ENCODE results near the gene CD300A.

The CD300A gene

DNA sequence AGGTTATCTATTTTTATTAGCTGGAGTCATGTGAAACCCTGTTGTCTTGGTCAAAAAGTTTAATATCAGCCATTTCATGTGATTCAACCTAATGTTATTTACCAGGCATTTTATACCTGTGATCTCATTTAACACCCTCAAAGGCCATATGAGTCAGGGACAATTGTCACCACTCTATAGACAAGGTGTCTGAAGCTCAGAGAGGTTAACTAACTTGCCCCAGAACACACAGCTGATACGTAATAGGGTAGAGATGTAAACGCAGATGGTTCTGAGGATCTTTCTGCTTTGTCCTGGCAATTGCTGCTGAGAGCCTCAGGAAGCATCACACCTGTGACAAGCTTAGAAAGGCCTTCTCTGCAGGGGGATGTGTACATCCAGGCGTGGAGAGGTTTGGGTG, 4.9 kb downstream of the CD300A start:
- H3K27ac ChIP-seq (ENCODE audit: extremely low read depth, low read depth, low read length) = no peak overlapping the region
- H3K9me3 ChIP-seq (ENCODE audit: control insufficient read depth, insufficient read depth, low read depth, low read length) = no peaks in the 10 kb centered on the region
- ChIA-PET POLR2A (no interaction called here), CTCF (interaction anchor here (0.8 to 1.4 kb wide), 4 partner anchors 14 to 132 kb away, joined by 3 to 10 read pairs (median 6); no protein-coding TSS in a partner anchor)
- no peak overlapping the region for H3K4me3 ChIP-seq (ENCODE audit: low read depth, low read length)
- no peaks in the 10 kb centered on the region for H3K36me3 ChIP-seq (ENCODE audit: control insufficient read depth in 2 of 2, insufficient read depth in 1 of 2, low read length in 2 of 2)
- H3K4me1 ChIP-seq (ENCODE audit: control insufficient read depth, insufficient read depth, low read length) = no peaks in the 10 kb centered on the region
- TF ChIP-seq GLIS1 (tag by site-specific recombination; IDR thresholded peaks at IDR 0.05) = no peak
- TF ChIP-seq ZNF274 (IDR thresholded peaks at IDR 0.05; ENCODE audit: low read length) = no peak
- TF ChIP-seq ZNF274 (tag by site-specific recombination; IDR thresholded peaks at IDR 0.05; ENCODE audit: borderline replicate concordance) = no peak
- TF ChIP-seq, protein P1, sequence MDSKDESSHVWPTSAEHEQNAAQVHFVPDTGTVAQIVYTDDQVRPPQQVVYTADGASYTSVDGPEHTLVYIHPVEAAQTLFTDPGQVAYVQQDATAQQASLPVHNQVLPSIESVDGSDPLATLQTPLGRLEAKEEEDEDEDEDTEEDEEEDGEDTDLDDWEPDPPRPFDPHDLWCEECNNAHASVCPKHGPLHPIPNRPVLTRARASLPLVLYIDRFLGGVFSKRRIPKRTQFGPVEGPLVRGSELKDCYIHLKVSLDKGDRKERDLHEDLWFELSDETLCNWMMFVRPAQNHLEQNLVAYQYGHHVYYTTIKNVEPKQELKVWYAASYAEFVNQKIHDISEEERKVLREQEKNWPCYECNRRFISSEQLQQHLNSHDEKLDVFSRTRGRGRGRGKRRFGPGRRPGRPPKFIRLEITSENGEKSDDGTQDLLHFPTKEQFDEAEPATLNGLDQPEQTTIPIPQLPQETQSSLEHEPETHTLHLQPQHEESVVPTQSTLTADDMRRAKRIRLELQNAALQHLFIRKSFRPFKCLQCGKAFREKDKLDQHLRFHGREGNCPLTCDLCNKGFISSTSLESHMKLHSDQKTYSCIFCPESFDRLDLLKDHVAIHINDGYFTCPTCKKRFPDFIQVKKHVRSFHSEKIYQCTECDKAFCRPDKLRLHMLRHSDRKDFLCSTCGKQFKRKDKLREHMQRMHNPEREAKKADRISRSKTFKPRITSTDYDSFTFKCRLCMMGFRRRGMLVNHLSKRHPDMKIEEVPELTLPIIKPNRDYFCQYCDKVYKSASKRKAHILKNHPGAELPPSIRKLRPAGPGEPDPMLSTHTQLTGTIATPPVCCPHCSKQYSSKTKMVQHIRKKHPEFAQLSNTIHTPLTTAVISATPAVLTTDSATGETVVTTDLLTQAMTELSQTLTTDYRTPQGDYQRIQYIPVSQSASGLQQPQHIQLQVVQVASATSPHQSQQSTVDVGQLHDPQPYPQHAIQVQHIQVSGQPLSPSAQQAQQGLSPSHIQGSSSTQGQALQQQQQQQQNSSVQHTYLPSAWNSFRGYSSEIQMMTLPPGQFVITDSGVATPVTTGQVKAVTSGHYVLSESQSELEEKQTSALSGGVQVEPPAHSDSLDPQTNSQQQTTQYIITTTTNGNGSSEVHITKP (tag by site-specific recombination; IDR thresholded peaks at IDR 0.05) = no peak
- TF ChIP-seq ZNF837 (tag by site-specific recombination; IDR thresholded peaks at IDR 0.05) = no peak
- TF ChIP-seq ZFP69B (tag by site-specific recombination; IDR thresholded peaks at IDR 0.05) = no peak
- no peak for TF ChIP-seq KLF10 (tag by site-specific recombination; IDR thresholded peaks at IDR 0.05)
- TF ChIP-seq ZNF544 (tag by site-specific recombination; IDR thresholded peaks at IDR 0.05) = no peak

GRCh38 chr17:74472890-74473289, 6.5 kb downstream of the CD300A start:
- no peak for TF ChIP-seq ZNF335 (tag by site-specific recombination; conservative IDR thresholded peaks at IDR 0.05)
- no peak for TF ChIP-seq ZSCAN30 (tag by site-specific recombination; IDR thresholded peaks at IDR 0.05)
- TF ChIP-seq ZNF530 (tag by site-specific recombination; IDR thresholded peaks at IDR 0.05; ENCODE audit: low read depth) = no peak
- no peak for TF ChIP-seq ZNF670 (tag by site-specific recombination; IDR thresholded peaks at IDR 0.05; ENCODE audit: low read depth)
- no peak for TF ChIP-seq ZNF549 (tag by site-specific recombination; IDR thresholded peaks at IDR 0.05)
- no peak for TF ChIP-seq ZNF2 (tag by site-specific recombination; IDR thresholded peaks at IDR 0.05)
- no peak for TF ChIP-seq ZNF704 (tag by site-specific recombination; IDR thresholded peaks at IDR 0.05)
- TF ChIP-seq ZBTB11 (tag by site-specific recombination; conservative IDR thresholded peaks at IDR 0.05; ENCODE audit: low read depth) = no peak
- TF ChIP-seq BCL11A (tag by site-specific recombination; IDR thresholded peaks at IDR 0.05; ENCODE audit: low read depth) = no peak
- no peak overlapping the region for H3K27ac ChIP-seq (ENCODE audit: extremely low read depth, low read depth, low read length)
- ChIA-PET CTCF (interaction anchor here (0.8 kb wide), 1 partner anchor 21 kb away, joined by 3 read pairs; no protein-coding TSS in a partner anchor), POLR2A (no interaction called here)
- H3K9me3 ChIP-seq (ENCODE audit: control insufficient read depth, insufficient read depth, low read depth, low read length) = no peaks in the 10 kb centered on the region
- H3K36me3 ChIP-seq (ENCODE audit: control insufficient read depth in 2 of 2, insufficient read depth in 1 of 2, low read length in 2 of 2) = no peaks in the 10 kb centered on the region
- no peak overlapping the region for H3K4me3 ChIP-seq (ENCODE audit: low read depth, low read length)
- no peaks in the 10 kb centered on the region for H3K4me1 ChIP-seq (ENCODE audit: control insufficient read depth, insufficient read depth, low read length)
